Measurements from ENCODE around the gene TAF5L.
"Not testable (repeated sequence)": the region's sequence is repeated elsewhere in the genome, so short reads cannot be mapped to it uniquely, and the experiment has no call there.

TAF5L gene

GRCh38 chr1:229567109-229567868, 58.6 kb downstream of the TAF5L start:
- DNase-seq (ENCODE audit: low read depth) = no peak

DNA sequence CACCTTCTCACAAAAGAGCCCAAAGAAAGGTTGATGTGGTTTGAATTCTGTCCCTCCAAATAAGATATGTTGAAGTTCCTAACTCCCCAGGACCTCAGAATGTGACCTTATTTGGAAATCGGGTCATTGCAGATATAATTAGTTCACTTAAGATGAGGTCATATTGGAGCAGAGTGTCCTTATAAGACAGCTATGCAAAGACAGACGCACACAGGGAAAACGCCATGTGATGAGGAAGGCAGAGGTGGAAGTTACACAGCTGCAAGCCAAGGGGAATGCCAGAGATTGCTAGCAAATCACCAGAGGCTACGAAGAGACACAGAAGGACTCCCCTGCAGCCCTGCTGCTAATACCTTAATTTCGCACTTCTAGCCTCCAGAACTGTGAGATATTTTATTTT, 62.2 kb downstream of the TAF5L start:
- peak; percentile 10 for DNase-seq (ENCODE audit: low read depth)

- DNase-seq (ENCODE audit: low read depth) = peak; percentile 25
These were observed 62.7 kb downstream of the TAF5L start for GRCh38 chr1:229563241-229563640.

GRCh38 chr1:229562686-229563085, 63.2 kb downstream of the TAF5L start:
- DNase-seq (ENCODE audit: low read depth) = no peak

GRCh38 chr1:229561141-229561540, 64.8 kb downstream of the TAF5L start:
- DNase-seq (ENCODE audit: low read depth) = no peak

GRCh38 chr1:229560124-229560523, 65.8 kb downstream of the TAF5L start:
- DNase-seq (ENCODE audit: low read depth) = not testable (repeated sequence)

DNA sequence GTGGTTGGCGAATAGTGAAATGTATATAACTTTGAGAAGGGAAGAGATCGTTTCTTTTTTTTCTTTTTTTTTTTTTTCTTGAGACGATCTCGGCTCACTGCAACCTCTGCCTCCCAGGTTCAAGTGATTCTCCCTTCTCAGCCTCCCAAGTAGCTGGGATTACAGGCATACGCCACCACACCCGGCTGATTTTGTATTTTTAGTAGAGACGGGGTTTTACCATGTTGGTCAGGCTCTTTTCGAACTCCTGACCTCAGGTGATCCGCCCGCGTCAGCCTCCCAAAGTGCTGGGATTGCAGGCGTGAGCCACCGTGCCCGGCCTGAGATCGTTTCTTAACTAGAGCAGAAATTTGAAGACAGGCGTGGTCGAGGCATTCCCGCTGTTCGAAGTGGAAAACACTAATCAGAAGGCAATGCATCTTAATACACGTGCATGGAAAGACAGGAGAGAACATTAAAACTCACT, 66.6 kb downstream of the TAF5L start:
- DNase-seq (ENCODE audit: low read depth) = not testable (repeated sequence)

GRCh38 chr1:229558460-229559335, 67.2 kb downstream of the TAF5L start, which contains the start of gene ABCB10:
TSS of gene ABCB10 (minus strand) at chr1:229558707. CDS start at chr1:229558652, 55 bp downstream.
- DNase-seq (ENCODE audit: low read depth) = peak; percentile 96

DNA sequence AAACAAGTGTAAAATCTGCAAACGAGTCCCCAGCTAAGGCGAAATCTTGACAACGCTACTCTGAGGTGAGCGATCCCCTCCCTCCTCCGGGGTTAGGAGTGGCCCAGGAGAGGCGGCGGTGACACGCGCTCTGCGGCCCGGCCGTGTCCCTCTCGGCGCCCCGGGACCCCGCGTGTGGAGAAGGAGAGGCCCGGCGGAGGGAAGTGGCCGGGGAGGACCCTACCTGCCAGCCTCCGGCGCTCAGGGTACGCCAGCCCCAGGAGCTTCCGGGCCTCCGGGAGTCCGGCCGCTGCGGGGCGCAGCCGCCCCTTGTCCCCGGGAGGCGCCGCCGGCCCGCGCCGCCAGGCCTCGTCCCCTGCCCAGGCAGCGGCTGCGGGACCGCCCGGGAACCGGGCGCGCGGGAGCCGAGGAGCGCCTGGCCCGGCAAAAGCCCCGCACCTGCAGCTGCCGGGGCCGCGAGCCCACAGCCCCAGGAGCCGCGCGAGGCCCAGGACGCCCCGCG, 68.0 kb downstream of the TAF5L start:
- DNase-seq (ENCODE audit: low read depth) = no peak

DNA sequence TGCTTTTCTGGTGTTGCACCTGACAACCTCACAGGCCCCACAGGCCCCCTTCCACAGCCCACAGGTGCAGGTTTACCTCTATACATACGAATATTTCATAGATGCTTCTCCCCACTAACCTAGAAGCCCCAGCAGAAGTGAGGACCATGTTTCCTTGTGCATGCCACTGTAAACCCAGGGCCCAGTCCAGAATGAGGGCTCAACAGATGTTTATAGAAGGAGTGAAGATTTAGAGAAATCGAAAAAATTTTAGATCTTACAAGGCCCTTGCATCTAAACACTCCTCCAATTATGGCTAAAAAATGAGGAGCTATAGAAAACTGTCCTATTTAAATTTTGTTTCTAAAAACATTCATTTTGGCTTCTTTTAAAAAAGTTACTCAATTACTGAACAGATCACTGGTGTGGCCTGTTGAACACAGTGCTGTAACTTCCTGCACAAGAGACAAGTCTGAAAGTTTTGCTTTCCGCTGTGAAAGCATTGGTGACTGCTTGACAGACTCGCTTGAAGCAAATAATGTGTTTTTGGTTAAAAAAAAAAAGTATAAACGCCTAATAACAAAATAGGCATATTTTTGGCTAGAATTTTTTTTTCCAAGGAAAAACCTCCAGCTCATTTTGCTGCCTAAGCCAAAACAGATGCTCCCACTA, 68.6 kb downstream of the TAF5L start:
- peak; percentile 34 for DNase-seq (ENCODE audit: low read depth)

DNA sequence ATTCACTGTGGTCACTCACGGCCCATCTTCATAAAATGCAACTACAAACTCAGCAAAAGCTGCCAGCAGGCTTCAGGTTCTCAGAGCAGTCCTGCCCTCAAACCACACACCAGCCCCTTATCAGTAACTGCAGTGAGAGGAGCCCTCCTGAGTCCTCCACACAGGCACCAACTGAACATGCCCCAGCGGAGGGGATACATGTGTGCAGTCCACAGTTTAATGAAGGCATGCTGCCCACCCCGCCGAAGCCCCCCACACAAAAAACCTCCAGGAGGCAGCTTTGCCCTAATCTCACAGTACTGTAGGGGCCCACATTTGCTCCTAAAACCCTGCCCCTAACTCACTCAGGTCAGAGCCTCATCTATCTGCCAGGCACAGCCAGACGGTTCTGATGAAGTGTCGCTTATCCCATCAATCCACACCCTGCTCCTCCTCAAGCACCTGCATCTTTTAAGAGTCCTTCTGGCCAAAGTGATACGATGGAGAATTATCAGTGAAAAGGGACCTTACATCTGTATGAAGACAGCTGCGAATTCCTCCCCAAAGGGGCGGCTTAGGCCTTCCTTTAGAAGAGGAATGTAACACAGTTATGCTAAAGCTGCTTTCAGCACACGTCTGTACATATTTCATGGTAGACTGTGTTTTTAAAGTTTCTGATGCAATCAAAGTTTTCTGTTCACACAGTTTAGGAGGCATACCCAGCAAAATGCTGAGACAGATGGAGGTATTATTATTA, 70.9 kb downstream of the TAF5L start:
- no peak for DNase-seq (ENCODE audit: low read depth)

DNA sequence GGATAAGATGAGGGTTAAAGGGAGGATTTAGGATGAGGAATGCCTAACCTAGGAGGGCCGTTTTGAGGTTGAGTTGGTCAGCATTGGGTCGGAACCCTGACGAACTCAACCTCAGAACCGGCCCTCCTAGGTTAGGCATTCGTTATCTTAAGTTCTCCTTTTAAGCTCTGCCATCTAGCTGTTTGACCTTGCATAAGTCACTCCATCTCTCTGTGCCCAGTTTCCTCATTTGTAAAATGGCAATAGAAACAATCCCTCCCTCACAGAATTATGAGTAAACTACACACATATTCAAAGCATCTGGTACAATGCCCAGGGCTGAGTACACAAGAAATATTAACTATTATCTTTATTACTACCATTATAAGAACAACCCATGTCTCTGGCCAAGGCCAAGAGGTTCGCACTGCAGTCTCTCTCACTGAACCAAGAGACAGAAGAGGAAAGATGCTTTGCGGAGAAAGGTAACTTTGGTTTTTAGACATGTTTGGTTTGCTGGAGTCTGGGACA, 72.2 kb downstream of the TAF5L start:
- DNase-seq (ENCODE audit: low read depth) = peak; percentile 39

GRCh38 chr1:229552732-229553131, 73.2 kb downstream of the TAF5L start:
- no peak for DNase-seq (ENCODE audit: low read depth)

GRCh38 chr1:229550812-229551567, 74.9 kb downstream of the TAF5L start:
- DNase-seq (ENCODE audit: low read depth) = no peak

- no peak for DNase-seq (ENCODE audit: low read depth)
These were observed 78.4 kb downstream of the TAF5L start for GRCh38 chr1:229547542-229547941.

DNA sequence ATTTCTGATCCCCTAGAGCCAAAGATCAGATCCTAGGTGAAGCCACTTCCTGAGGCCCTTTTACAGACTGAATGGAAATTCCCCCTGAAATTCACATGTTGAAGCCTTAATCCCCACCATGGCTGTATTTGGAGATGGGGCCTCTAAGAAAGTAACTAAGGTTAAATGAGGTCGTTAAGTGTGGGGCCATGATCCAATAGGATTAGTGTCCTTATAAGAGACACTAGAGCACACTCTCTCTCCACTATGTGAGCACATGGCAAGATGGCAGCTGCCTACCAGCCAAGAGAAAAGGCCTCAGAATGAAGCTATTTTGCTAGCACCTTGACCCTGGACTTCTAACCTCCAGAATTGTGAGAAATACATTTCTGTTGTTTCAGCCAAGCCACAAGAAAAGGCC, 81.3 kb downstream of the TAF5L start:
- DNase-seq (ENCODE audit: low read depth) = no peak

Data from fibroblast of gingiva (primary cell).